Gastroesophageal sphincter (tissue), 3 donors: ENCODE data around the gene KAZN.

Experiments used
- EP300 ChIP-seq: sonication (generic); formaldehyde crosslinking; IDR thresholded peaks from one replicate; pipeline ENCODE4 v1.6.1; 2017; ENCODE audit warnings: antibody characterized with exemption, mild to moderate bottlenecking
- POLR2A ChIP-seq, 2 donors: fragments of 450-650 bp; IDR thresholded peaks; one replicate each; pipeline ENCODE4 v1.6.1; 2017; ENCODE audit warnings: antibody characterized with exemption in 2 of 2, mild to moderate bottlenecking in 2 of 2, moderate library complexity in 1 of 2
- POLR2AphosphoS5 ChIP-seq: sonication (generic); formaldehyde crosslinking; IDR thresholded peaks from one replicate; pipeline ENCODE4 v1.6.1; 2017; ENCODE audit warnings: antibody characterized with exemption
- TF ChIP-seq, protein P1 (sequence below), 4 experiments: fragments of 200-600 bp in 2 of 4; fragments of 450-650 bp in 2 of 4; sonication (generic) in 1 of 4; IDR thresholded peaks; one replicate each; pipeline ENCODE4 v1.5.1; 2017 to 2019; ENCODE audit warnings: antibody characterized with exemption in 4 of 4, mild to moderate bottlenecking in 2 of 4, moderate library complexity in 2 of 4

DNA sequence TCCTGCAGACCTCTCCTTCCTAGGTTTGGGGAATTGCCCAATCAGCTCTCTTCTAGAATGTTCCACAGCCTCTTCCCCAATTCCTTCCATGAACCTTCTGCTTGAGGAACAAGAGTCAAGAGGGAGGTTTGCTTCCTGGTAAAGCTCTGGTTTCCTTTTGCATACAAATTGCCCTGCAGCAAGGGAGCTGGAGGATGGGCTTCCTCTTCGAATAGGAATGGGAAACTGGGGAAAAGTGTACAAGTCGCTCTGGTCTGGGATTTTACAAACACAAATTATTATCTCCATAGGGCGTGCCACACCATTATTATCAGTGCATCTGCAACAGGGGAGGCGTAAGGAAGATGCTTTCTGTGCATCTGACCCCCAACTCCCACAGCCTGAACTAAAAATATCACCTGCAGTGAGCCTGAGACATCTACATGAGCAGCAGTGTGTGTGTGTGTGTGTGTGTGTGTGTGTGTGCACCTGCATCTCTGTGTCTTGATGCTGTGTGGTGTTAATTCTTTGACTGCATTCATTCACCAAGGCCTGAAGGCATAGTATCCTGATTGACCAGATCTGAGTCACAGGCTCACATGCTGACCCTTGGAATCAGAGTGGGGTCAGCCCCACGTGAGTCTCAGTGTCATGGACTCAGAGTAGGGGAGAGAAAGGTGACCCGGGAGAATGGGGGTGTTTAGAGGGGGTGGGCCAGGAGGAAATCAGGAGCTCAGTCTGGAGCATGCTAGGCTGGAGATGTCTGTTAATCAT, 272.9 kb downstream of the KAZN start:
- TF ChIP-seq, protein P1, sequence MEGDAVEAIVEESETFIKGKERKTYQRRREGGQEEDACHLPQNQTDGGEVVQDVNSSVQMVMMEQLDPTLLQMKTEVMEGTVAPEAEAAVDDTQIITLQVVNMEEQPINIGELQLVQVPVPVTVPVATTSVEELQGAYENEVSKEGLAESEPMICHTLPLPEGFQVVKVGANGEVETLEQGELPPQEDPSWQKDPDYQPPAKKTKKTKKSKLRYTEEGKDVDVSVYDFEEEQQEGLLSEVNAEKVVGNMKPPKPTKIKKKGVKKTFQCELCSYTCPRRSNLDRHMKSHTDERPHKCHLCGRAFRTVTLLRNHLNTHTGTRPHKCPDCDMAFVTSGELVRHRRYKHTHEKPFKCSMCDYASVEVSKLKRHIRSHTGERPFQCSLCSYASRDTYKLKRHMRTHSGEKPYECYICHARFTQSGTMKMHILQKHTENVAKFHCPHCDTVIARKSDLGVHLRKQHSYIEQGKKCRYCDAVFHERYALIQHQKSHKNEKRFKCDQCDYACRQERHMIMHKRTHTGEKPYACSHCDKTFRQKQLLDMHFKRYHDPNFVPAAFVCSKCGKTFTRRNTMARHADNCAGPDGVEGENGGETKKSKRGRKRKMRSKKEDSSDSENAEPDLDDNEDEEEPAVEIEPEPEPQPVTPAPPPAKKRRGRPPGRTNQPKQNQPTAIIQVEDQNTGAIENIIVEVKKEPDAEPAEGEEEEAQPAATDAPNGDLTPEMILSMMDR (IDR thresholded peaks at IDR 0.05), result no peak
- TF ChIP-seq POLR2A (IDR thresholded peaks at IDR 0.05) (no peak), EP300 (no peak), POLR2AphosphoS5 (no peak)
